Panc1 (cell line): ENCODE results near the gene NR6A1.

Experiments
- CTCF ChIP-seq: fragments of 450-650 bp; IDR thresholded peaks from 2 replicates; pipeline ENCODE4 v1.5.1; 2017; ENCODE audit warnings: mild to moderate bottlenecking
- POLR2AphosphoS5 ChIP-seq: IDR thresholded peaks from 2 replicates; pipeline ENCODE4 v1.6.1; 2012; ENCODE audit warnings: mild to moderate bottlenecking, low read depth, low read length, moderate library complexity
- REST ChIP-seq, 2 experiments: IDR thresholded peaks; 2 replicates each; pipeline ENCODE4 v1.6.1; 2011 to 2012; ENCODE audit warnings: low read depth in 2 of 2, control low read depth in 1 of 2, low read length in 1 of 2, mild to moderate bottlenecking in 1 of 2, moderate library complexity in 1 of 2; ENCODE audit not compliant: insufficient read depth in 1 of 2

DNA sequence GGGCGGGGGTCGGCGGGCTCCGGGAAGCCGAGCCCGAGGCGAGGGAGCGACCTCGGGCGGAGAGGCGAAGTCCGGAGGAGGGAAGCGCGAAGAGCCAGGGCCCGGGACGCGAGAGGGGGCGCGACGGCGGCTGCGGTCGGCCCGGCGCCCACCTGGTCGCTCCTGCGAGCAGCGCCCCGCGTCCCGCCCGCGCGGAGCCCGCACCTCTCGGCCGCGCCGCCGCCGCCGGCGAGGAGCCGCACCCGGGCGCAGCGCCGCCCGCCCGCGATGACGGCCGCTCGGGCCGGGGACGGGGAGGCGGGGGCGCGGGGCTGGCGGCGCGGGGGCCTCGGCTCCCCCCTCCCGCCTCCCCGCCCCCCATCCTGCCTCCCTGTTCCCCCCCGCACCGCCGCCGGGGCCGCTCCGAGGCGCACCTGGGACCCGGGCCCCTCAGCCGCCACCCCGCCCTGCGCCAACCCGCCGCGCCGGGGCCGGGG, 266.5 kb downstream of the NR6A1 start:
- TF ChIP-seq POLR2AphosphoS5 (no peak), CTCF (no peak), REST (IDR thresholded peaks at IDR 0.05; ENCODE audit: insufficient read depth in 1 of 2, low read depth in 2 of 2, low read length in 1 of 2) (no peak)
